GM12878 (cell line): ENCODE results near the gene RPL18. TPM values are rescaled to one million over a fixed set of nuclear protein-coding genes. Genes with fewer than 3 reads are reported as not detected.

Source experiments
- BHLHE40 ChIP-seq, 2 experiments: fragments of 450-650 bp in 1 of 2; IDR thresholded peaks; 2 replicates each; pipeline ENCODE4 v1.6.1; 2011 to 2017; ENCODE audit warnings: low read depth in 2 of 2, borderline replicate concordance in 1 of 2, improper control_type of control experiment in 1 of 2, low read length in 1 of 2, mild to moderate bottlenecking in 1 of 2
- BMI1 ChIP-seq: fragments of 450-650 bp; IDR thresholded peaks from 2 replicates; pipeline ENCODE4 v1.6.1; 2016; ENCODE audit warnings: mild to moderate bottlenecking, moderate library complexity, borderline replicate concordance
- CHD2 ChIP-seq: IDR thresholded peaks from 2 replicates; pipeline ENCODE4 v1.6.1; 2011; ENCODE audit warnings: low read depth, low read length, improper control_type of control experiment, borderline replicate concordance
- DPF2 ChIP-seq: fragments of 450-650 bp; IDR thresholded peaks from 2 replicates; pipeline ENCODE4 v1.6.1; 2017; ENCODE audit warnings: mild to moderate bottlenecking
- EGR1 ChIP-seq, 2 experiments: IDR thresholded peaks; 1 replicate in 1 of 2; 2 replicates in 1 of 2; pipeline ENCODE4 v1.6.1; 2011 to 2012; ENCODE audit warnings: low read depth in 2 of 2, low read length in 2 of 2, borderline replicate concordance in 1 of 2, mild to moderate bottlenecking in 1 of 2, moderate library complexity in 1 of 2
- EP300 ChIP-seq, 2 experiments: fragments of 150-350 bp in 1 of 2; IDR thresholded peaks; 2 replicates each; pipeline ENCODE4 v1.6.1; 2011 to 2012; ENCODE audit warnings: low read depth in 2 of 2, low read length in 2 of 2, borderline replicate concordance in 1 of 2, improper control_type of control experiment in 1 of 2, inconsistent platforms in 1 of 2; ENCODE audit not compliant: control insufficient read depth in 1 of 2
- ESRRA ChIP-seq: IDR thresholded peaks from 2 replicates; pipeline ENCODE4 v1.6.1; 2012; ENCODE audit warnings: mild to moderate bottlenecking, low read length, improper control_type of control experiment
- FOXK2 ChIP-seq: fragments of 450-650 bp; IDR thresholded peaks from 2 replicates; pipeline ENCODE4 v1.6.1; 2017; ENCODE audit warnings: mild to moderate bottlenecking, moderate library complexity
- GATAD2B ChIP-seq: fragments of 450-650 bp; conservative IDR thresholded peaks from 2 replicates; pipeline ENCODE4 v1.6.1; 2017; ENCODE audit warnings: low read depth, mild to moderate bottlenecking, moderate library complexity
- IKZF1 ChIP-seq: fragments of 450-650 bp; conservative IDR thresholded peaks from 2 replicates; pipeline ENCODE4 v1.6.1; 2017; ENCODE audit warnings: antibody characterized with exemption, mild to moderate bottlenecking
- IKZF2 ChIP-seq, 2 experiments: fragments of 450-650 bp; IDR thresholded peaks; 2 replicates each; pipeline ENCODE4 v1.6.1; 2017; ENCODE audit warnings: mild to moderate bottlenecking in 2 of 2, moderate library complexity in 2 of 2
- MEF2B ChIP-seq: fragments of 450-650 bp; IDR thresholded peaks from 2 replicates; pipeline ENCODE4 v1.6.1; 2018; ENCODE audit warnings: mild to moderate bottlenecking, moderate library complexity; ENCODE audit not compliant: partially characterized antibody, poor library complexity, severe bottlenecking
- MXI1 ChIP-seq: fragments of 150-350 bp; IDR thresholded peaks from 2 replicates; pipeline ENCODE4 v1.6.1; 2011; ENCODE audit warnings: low read depth, mild to moderate bottlenecking, inconsistent platforms, low read length, improper control_type of control experiment
- POLR2AphosphoS5 ChIP-seq: IDR thresholded peaks from 2 replicates; pipeline ENCODE4 v1.6.1; 2011; ENCODE audit warnings: mild to moderate bottlenecking, low read length, inconsistent platforms
- RELA ChIP-seq: fragments of 450-650 bp; IDR thresholded peaks from 2 replicates; pipeline ENCODE4 v1.8.0; 2014; ENCODE audit warnings: borderline replicate concordance; ENCODE audit not compliant: partially characterized antibody
- ZNF207 ChIP-seq: fragments of 450-650 bp; IDR thresholded peaks from 2 replicates; pipeline ENCODE4 v1.6.1; 2014; ENCODE audit warnings: antibody characterized with exemption, mild to moderate bottlenecking, borderline replicate concordance
- polyA plus RNA-seq, 11 experiments: library from polyadenylated mRNA; depleted of rRNA in 4 of 11; unstranded in 6 of 11; stranded (reverse) in 5 of 11; fragments of >200 nt; fragmentation: Nextera tagmentation in 4 of 11; fragmentation: Illumina TruSeq in 1 of 11; extraction: Ambion mirVana in 4 of 11; extraction: Trizol in 1 of 11; gene quantifications; 1 replicate in 1 of 11; 2 replicates in 10 of 11; pipeline versions ENCODE4 v1.2.1 to v1.2.3, GENCODE V29; 2011 to 2016; ENCODE audit warnings: inconsistent platforms in 2 of 11, missing spikeins in 2 of 11, low read depth in 1 of 11
- total RNA-seq, 4 experiments: library from RNA; depleted of rRNA in 3 of 4; stranded (reverse); fragments of >200 nt in 3 of 4; fragmentation: Illumina TruSeq in 1 of 4; extraction: Trizol in 1 of 4; gene quantifications; 2 replicates each; pipeline versions ENCODE4 v1.2.1 to v1.2.3, GENCODE V29; 2013 to 2021
- TF ChIP-seq, protein P1 (sequence below): fragments of 450-650 bp; IDR thresholded peaks from 2 replicates; pipeline ENCODE4 v1.6.1; 2017; ENCODE audit warnings: mild to moderate bottlenecking, moderate library complexity
- TF ChIP-seq, protein P2 (sequence below): fragments of 450-650 bp; IDR thresholded peaks from 2 replicates; pipeline ENCODE4 v1.6.1; 2017; ENCODE audit warnings: borderline replicate concordance
- TF ChIP-seq, protein P3 (sequence below): fragments of 450-650 bp; formaldehyde crosslinking; IDR thresholded peaks from 2 replicates; pipeline ENCODE4 v1.4.0; 2020; ENCODE audit warnings: mild to moderate bottlenecking, moderate library complexity

RPL18 gene
- total and polyA plus RNA-seq, 10 of the 15 experiments (the other 5 are each of a cell fraction or from before 2014, with no cell fraction given) = 393 to 4,267 (median 2,019) TPM

DNA sequence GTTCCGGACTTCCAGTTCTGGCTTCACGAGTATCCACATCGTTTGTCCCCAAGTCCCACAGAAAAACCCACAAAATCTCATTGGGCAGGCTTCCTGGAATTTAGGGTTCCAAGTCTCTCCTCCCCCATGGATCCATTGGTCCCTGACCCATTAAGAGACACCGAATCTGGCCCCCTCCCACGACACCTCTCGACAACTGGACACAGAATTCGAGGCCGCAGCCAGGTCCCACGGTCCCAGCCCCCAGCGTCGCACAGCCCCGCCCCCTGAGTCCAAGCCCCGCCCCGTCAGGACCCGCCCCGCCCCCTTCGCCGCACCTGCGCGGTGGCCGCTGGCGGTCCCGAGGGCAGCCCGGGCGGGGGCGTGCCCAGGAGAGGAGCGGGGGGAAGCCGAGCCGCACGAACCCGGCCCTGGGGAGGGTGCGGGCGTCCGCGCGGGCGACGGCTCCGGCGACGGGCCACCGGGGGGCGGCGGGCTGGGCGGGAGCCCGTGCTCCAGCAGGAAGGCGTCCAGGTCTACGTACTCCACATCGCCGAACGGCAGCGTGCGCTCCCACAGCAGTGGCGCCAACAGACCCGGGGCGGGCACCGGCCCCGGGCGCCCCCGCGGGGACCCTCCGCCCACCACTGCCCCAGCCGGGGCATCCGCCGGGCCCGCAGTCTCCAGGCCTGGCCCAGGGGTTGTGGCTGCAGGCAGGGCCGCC, 16.4 kb upstream of the RPL18 start (continued):
- TF ChIP-seq, protein P1, sequence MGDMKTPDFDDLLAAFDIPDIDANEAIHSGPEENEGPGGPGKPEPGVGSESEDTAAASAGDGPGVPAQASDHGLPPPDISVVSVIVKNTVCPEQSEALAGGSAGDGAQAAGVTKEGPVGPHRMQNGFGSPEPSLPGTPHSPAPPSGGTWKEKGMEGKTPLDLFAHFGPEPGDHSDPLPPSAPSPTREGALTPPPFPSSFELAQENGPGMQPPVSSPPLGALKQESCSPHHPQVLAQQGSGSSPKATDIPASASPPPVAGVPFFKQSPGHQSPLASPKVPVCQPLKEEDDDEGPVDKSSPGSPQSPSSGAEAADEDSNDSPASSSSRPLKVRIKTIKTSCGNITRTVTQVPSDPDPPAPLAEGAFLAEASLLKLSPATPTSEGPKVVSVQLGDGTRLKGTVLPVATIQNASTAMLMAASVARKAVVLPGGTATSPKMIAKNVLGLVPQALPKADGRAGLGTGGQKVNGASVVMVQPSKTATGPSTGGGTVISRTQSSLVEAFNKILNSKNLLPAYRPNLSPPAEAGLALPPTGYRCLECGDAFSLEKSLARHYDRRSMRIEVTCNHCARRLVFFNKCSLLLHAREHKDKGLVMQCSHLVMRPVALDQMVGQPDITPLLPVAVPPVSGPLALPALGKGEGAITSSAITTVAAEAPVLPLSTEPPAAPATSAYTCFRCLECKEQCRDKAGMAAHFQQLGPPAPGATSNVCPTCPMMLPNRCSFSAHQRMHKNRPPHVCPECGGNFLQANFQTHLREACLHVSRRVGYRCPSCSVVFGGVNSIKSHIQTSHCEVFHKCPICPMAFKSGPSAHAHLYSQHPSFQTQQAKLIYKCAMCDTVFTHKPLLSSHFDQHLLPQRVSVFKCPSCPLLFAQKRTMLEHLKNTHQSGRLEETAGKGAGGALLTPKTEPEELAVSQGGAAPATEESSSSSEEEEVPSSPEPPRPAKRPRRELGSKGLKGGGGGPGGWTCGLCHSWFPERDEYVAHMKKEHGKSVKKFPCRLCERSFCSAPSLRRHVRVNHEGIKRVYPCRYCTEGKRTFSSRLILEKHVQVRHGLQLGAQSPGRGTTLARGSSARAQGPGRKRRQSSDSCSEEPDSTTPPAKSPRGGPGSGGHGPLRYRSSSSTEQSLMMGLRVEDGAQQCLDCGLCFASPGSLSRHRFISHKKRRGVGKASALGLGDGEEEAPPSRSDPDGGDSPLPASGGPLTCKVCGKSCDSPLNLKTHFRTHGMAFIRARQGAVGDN = peak; percentile 59; the same call in 1 of the 2 replicates
- TF ChIP-seq MEF2B = no peak
- TF ChIP-seq MXI1 = 0 out of 2 replicates have a peak, but pooled peaks have one; percentile 30
- peak in 1 of 2 experiments; percentile 90; a peak in 2 of 3 replicates for TF ChIP-seq EGR1 (IDR thresholded peaks at IDR 0.05; ENCODE audit: borderline replicate concordance in 1 of 2, low read depth in 2 of 2, low read length in 2 of 2)
- TF ChIP-seq ESRRA = no peak
- no peak for TF ChIP-seq CHD2
- no peak for TF ChIP-seq FOXK2
- peak; percentile 12; the same call in 1 of the 2 replicates for TF ChIP-seq IKZF1
- peak; percentile 39 to 83; a peak in 2 of 4 replicates for TF ChIP-seq BHLHE40 (IDR thresholded peaks at IDR 0.05; ENCODE audit: borderline replicate concordance in 1 of 2, low read depth in 2 of 2, low read length in 1 of 2)
- no peak for TF ChIP-seq IKZF2 (IDR thresholded peaks at IDR 0.05)
- TF ChIP-seq BMI1 = no peak
- TF ChIP-seq POLR2AphosphoS5 = no peak; the same call in 1 of the 2 replicates
- TF ChIP-seq, protein P2, sequence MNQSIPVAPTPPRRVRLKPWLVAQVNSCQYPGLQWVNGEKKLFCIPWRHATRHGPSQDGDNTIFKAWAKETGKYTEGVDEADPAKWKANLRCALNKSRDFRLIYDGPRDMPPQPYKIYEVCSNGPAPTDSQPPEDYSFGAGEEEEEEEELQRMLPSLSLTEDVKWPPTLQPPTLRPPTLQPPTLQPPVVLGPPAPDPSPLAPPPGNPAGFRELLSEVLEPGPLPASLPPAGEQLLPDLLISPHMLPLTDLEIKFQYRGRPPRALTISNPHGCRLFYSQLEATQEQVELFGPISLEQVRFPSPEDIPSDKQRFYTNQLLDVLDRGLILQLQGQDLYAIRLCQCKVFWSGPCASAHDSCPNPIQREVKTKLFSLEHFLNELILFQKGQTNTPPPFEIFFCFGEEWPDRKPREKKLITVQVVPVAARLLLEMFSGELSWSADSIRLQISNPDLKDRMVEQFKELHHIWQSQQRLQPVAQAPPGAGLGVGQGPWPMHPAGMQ = no peak
- 0 out of 2 replicates have a peak, but pooled peaks have one; percentile 54 for TF ChIP-seq ZNF207
- TF ChIP-seq, protein P3, sequence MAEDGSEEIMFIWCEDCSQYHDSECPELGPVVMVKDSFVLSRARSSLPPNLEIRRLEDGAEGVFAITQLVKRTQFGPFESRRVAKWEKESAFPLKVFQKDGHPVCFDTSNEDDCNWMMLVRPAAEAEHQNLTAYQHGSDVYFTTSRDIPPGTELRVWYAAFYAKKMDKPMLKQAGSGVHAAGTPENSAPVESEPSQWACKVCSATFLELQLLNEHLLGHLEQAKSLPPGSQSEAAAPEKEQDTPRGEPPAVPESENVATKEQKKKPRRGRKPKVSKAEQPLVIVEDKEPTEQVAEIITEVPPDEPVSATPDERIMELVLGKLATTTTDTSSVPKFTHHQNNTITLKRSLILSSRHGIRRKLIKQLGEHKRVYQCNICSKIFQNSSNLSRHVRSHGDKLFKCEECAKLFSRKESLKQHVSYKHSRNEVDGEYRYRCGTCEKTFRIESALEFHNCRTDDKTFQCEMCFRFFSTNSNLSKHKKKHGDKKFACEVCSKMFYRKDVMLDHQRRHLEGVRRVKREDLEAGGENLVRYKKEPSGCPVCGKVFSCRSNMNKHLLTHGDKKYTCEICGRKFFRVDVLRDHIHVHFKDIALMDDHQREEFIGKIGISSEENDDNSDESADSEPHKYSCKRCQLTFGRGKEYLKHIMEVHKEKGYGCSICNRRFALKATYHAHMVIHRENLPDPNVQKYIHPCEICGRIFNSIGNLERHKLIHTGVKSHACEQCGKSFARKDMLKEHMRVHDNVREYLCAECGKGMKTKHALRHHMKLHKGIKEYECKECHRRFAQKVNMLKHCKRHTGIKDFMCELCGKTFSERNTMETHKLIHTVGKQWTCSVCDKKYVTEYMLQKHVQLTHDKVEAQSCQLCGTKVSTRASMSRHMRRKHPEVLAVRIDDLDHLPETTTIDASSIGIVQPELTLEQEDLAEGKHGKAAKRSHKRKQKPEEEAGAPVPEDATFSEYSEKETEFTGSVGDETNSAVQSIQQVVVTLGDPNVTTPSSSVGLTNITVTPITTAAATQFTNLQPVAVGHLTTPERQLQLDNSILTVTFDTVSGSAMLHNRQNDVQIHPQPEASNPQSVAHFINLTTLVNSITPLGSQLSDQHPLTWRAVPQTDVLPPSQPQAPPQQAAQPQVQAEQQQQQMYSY (CRISPR knock-in tag) = no peak
- TF ChIP-seq GATAD2B = 0 out of 2 replicates have a peak, but pooled peaks have one; percentile 67
- no peak for TF ChIP-seq RELA
- peak; percentile 82 for TF ChIP-seq DPF2
- no peak for TF ChIP-seq EP300 (IDR thresholded peaks at IDR 0.05; ENCODE audit: borderline replicate concordance in 1 of 2, control insufficient read depth in 1 of 2, low read depth in 2 of 2, low read length in 2 of 2)
